CD4-positive, alpha-beta T cell treated with Interleukin-1 beta for 1 hour (primary cell): ENCODE measurements around the gene BSND.
"Not testable (repeated sequence)": the region's sequence is repeated elsewhere in the genome, so short reads cannot be mapped to it uniquely, and the experiment has no call there.

Experiments used
- DNase-seq, 2 donors: peaks; one replicate each; pipeline ENCODE4 v3.0.0-alpha.2; 2020 to 2022

BSND gene

DNA sequence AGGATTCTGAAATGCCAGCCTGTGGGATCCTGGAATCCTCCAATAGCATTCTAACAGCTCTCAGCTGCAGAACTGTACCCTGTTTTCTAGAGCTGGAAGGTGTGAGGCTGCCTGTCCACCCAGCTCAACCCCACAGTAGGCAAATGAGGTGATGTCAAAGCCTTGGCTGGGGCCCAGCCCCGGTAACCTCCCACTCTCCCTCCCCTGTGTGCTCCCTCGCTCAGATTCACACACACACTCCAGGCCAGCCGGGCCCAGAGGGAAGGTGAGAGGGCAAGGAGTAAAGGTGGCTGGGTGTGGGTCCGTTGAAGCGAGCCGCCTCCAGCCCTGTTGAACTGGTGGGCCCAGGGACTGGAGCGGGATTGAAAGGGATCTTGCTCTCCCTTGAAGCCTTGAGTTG is at the start of gene BSND:
BSND (plus strand) TSS at position 257 of the 400 bp plus-strand sequence. CDS start 254 bp downstream, outside the sequence.
- DNase-seq: no peak

DNA sequence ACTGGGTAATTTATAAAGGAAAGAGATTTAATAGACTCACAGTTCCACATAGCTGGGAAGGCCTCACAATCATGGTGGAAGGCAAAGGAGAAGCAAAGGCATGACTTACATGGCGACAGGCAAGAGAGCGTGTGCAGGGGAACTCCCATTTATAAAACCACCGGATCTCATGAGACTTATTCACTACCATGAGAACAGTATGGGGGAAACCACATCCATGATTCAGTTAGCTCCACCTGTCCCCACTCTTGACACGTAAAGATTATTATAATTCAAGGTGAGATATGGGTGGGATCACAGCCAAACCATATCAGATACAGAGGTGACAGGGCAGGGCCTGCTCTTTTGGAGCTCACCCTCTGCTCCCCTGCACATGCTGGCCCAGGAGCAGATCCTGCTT is 49.7 kb upstream of the BSND start:
- peak; percentile 14 to 17 for DNase-seq

DNA sequence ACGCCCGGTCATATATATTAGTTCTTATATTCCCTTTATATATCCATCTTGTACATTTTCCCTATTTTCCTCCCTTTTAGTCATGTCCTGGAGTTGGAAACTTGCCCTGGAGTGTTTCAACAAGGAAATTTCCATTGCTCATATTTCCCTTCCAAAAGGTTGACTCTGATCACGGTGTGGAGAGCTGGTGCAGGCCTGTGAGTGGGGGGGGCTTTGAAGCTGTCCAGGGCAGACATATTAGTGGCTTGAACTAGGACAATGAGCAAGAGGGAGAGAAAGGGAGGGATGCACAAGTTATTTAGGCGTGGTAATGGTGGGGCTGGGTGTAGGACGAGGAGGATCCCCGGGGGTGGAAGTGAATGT is 48.7 kb upstream of the BSND start:
- DNase-seq: no peak

DNA sequence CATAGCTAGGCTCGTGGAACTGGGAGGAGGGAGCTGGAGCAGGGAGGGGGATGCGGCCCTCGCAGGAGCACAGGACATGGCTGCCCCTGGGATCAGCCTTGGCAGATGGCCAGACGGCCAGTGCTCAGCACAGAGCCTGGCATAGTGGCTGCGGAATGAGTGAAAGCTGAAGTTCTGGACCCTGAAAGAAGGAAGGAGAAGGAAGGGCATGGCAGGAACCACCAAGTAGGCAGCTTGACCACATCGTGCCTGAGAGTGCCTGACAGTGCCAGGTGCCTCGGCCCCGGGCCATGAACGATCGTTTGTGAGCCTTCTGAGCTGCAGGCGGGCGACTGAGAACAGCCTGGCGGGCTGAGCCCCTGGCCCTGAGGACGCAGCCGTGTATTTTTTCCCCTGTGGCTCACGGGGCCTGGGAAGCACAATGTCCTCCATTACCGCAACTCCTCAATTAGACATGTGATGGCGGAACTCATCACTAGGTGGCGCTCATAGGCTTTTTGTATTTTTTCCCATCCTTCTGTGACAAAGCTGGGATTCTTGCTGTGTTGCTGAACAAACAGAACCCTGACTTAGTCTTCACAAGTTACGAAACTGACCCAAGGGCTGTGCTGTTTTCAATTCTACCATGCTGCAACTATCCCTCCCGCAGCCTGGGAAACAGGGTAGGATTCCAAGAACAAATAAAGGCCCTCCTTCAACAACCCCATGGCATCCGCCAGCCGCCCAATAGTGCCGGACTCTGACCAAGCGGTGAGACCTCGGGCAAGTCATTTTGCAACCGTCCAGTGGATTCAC is 48.2 kb upstream of the BSND start:
- peak; percentile 40 to 54 for DNase-seq

DNA sequence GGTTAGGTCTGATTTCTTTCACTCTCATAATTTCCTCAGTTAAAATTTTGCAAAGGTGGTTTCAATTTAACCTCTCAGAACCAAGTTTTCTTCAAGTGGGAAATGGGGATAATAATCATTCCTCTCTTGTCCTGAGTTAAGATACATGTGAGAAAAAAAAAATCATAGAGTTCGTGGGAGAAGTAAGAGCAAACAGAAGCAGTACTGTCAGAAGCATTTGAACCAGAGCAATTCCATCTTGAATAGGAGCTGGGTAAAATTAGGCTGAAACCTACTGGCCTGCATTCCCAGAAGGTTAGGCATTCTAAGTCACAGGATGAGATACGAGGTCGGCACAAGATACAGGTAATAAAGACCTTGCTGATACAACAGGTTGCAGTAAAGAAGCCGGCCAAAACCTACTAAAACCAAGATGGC is 46.9 kb upstream of the BSND start:
- DNase-seq: no peak

DNA sequence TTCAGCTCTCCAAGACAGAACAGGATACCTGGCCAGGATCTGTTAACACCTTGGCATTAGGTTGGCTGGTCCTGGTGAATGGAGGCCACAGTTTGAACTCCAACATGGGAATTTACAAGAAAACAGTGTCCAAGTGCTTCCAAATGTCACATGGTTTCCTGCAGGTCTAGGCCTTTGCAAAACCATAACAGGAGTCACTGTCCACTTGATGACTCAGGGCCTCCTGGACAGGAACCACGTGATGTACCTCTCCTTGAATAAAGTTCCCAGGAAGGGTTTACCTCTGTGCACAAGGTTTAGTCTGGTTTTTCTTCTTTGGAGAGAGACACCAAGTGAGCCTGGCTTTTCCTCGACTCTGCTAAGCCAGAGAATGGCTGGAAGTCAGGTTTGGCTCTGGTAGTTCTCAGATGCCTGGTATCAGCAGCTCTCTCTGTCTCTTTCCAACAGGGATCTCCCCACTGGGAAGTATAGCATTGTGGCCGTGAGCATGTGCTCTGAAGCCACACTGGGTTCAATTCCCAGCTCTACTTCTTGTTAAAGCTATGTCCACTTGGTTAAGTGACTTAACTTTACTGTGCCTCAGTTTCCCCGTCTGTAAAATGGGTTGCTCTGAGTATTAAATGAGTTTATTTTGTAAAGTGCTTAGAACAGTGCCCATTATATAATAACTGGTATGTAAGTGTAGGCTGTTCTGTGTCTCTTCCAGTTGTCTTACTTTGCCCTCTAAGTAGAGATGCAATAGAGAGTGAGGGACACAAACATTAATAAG is 45.6 kb upstream of the BSND start:
- no peak for DNase-seq

DNA sequence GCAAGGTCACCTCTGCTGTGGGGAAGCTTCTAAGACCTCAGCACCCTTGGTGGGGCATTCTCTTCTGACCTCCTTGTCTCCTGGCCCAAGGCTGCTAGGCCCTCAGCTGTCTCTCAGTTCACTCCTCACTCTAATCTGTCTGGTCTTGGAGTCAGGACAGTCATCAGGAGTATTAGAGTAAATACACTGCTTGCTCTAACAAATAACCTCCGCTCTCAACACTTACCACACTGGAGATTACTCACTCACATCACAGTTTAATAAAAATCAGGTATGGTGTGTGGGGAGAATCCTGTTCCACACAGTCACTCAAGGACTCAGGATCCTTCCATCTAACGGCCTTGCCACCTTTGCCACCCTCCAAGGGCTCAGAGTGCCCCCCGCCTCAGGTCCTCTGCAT is 44.9 kb upstream of the BSND start:
- DNase-seq: no peak

DNA sequence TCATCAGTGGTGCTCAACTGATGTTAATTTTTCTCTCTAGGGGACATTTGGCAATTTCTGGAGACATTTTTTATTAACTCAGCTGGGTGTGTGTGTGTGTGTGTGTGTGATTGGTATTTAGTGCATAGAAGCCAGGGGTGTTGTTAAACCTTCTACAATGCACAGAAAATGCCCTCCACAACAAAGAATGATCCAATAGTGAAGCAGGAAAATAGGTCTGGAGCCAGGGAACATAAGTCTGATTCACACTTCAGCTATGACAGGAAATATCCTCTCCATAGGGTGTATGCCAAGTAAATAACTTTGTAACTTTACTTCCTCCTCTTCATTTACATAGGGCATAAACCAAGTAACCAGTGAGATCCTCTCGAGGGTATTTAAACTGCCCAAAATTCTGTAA is 43.4 kb upstream of the BSND start:
- DNase-seq: no peak

DNA sequence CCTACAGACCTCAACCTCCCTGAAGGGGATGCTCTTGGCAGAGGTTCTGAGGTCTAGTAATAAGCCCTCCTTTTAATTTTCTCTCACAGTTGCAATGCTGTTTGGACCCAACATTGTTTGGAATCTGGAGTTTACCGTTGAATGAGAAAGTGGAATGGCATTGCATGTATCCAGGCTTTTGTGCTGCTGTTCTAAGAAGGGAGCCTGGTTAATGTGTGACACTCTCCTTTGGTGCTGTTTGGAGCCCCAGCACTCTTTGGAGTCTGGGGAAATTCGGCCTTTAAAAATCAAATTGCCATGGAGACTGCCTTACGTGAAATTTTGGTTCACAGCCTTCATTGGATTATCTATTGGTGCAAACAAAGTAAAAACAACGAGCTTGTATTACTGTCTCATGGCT is 42.0 kb upstream of the BSND start:
- no peak for DNase-seq

DNA sequence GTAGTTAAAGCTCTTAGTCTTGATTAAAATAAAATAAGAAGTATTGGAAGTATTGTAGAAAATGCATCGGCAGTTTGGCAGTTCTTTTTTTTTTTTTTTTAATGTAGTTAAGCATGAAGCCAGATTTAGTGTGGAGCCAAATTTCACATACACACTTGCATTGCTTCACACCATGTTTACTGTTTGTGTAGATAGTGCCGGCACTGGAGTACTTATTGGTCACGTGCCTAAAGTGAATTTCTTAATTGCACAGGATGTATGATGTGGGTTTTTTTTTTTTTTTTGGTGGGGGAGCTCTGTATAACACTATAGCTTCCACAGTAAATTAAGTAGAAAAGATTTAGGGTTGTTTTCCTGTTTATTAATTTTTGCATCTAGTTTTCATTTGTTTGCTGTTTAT is 39.5 kb upstream of the BSND start:
- no peak for DNase-seq

DNA sequence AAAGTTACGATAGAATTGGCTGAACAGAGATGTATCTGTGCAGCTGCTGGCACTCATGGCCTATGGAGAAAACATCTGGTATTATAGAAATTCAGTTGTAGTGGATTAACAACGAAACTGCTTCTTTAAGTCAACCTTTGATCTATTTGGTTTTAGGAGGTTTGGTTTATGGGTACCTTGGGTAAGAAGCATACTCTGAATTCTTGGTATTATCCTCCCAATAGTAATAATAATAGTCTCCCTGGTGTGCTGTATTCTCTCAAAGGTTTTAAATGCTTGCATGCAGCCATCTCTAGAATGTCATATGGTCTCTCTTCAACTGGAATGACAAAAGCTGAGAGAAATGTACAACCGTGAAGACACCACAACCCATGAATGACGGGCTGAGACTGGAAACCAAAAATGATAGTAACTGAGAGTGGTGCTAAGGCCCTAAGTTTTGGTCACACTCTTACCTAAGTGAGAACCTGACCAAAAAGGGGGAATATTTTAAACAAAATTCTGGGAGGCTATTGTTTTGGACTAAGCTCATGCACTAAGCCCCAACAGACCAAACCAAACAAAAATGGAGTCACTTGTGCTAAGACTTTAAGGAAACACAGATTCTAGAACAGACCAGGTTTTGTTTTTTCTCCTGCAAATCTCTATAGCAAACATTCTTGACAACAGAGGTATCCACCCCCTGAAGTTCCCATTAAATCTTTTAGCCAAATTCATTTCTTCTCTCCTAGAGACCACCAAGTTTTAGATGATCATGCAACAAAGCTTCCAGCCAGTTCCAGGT is 35.9 kb upstream of the BSND start:
- DNase-seq: no peak

DNA sequence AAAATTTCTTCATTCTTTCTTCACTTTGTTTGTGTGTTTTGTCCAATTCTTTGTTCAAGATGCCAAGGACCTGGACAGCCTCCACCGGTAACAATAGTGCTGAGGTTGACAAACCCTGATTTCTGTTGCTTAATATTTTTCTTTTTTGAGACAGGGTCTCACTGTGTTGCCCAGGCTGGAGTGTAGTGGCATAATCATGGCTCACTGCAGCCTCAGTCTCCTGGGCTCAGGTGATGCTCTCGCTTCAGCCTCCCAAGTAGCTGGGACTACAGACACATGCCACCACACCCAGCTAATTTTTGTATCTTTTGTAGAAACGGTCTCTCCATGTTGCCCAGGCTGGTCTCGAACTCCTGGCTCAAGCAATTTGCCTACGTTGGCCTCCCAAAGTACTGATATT is 34.9 kb upstream of the BSND start:
- DNase-seq: not testable (repeated sequence)

DNA sequence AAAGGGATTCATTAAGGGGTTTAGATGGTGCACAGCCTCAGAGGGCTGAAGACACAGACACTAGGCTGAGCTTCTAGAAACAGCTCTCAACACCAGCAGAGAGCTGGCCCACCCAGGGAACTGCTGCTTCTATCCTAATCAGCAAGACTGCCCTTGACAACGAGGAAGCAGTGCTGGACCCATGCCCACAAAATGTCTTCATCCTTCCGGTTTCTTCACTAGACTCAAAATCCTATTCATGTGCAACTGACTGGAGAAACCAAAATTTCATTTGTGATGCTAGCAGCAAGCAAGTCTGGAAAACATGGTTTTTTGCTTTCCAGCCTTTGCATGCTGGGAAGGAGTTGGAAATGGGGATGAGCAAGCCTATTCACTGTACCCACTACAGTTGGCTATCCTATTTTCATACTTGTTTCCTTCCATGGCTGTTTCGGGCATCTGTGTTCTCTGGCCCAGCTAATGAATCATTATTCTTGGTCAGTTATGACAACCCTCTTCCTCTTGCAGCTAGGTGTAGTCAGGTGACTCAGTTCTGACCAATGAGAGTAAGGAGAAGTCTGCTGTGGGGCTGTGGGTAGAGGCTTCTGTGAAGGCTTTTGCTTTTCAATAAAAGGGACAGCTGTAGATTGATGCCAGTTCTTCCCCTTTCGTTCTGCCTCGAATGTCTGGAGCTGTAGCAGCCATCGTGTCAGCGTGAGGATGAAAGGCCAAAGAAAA is 33.0 kb upstream of the BSND start:
- DNase-seq: peak; percentile 26 to 58

DNA sequence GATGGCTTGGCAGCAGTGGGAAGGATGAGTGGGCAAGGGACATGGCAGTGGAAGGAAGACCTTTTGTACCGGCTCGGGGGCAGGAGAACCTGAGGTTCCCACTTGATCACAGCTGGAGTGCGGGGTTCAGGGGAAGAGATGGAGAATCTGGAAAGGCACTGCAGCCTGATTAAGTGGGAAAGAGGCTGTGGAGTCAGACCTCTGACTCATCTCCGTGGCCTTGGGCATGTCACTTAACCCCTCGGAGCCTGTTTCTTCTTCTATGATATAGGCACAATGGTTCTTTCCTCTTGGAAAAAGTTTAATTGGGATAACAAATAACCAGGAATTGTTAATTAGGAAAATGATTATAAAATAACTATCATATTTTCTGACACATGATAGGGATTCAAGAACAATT is 31.4 kb upstream of the BSND start:
- DNase-seq: no peak

DNA sequence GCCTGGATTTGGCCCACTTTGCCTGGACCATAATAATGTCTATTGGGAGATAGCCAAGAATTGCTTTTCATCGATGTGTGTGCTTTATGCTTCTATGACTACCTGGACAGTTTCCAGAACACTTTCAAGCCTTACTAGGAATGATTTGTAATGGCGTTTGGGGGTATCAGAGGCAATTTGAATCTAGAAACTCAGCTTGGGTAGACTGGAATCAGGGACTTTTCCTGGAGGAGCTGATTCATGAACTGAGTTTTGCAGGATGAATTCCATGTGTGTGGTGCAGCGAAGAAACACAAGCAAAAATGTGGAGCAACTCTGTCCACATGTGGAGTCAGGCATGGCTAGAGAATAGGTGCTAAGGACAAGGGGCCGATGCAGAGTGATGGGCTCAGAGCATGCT is 30.2 kb upstream of the BSND start:
- DNase-seq: no peak

DNA sequence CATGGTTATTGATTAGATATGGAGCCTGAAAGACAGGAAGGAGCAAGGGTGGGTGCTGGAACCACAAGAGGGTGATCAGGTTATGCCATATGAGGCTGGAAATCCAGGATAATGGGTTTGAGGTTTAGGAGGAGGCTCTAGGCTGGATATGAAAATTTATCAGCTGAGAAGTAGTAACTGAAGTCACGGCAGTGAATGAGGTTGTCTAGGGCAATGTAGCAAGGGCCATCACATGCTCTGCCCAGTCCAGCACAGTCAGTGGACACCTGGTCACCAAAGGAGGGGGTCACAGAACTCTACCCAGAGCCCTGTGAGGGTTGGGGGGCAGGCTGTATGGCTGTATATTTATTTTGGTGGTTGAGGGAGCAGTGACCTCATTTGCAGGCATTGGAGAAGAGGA is 28.9 kb upstream of the BSND start:
- no peak for DNase-seq

DNA sequence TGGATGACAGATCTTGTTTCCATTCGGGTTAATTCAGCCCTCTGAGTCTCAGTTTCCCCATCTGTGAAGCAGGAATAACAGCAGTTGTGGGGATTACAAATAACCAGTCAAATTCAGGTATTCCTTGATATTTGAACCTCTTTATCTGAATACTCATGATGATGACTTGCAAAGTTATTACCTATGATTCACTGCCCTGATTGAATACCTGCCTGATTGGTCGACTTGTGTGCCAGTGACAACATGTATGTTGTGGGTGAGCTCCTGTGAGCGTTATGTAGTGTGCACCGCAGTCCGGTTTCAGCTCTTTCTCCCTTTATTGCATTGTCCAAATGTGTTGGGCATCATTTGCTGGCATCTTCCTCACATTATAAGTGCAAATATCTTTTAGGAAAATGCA is 27.8 kb upstream of the BSND start:
- no peak for DNase-seq

DNA sequence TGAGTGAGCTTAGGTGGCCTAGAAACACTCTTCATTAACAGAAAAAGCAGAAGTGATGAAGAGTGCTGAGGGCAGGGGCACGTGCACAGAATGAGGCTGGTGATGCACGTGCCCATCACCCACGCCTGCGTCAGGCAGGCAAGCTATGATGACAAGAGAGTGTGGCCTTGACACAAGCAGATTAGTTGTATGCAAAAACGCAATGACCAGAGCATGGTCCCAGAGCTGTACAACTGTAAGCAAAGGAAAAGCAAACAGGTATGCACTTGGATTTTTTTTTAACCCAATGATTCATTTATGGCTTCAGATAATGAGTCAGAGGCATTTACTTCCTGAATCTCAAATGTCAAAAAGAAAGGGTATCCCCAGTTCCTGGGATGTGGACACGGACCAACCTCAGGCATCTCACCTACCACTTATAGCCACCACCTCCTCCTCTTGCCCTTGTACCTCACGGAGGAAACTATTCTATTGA is 27.4 kb upstream of the BSND start:
- peak in 1 of 2 donors; percentile 31 for DNase-seq

DNA sequence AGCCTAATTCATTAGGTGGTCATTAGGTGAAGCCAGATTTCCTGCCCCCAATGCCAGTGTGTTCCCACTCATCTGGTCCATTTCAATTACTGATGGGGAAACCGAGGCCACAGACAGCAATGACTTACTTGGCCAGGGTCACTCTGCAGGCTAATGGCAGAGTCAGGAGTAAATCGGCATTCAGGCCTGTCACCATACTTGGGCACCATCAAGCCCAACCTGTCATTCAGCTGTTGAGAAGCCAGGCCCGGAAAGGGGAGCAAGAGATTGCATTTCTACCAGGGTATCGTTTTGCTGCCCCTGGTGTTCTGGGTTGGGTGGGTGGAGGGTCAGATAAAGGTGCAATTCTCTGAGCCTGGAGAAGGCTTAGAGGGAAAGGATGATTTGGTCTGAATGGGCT is 26.3 kb upstream of the BSND start:
- DNase-seq: no peak

DNA sequence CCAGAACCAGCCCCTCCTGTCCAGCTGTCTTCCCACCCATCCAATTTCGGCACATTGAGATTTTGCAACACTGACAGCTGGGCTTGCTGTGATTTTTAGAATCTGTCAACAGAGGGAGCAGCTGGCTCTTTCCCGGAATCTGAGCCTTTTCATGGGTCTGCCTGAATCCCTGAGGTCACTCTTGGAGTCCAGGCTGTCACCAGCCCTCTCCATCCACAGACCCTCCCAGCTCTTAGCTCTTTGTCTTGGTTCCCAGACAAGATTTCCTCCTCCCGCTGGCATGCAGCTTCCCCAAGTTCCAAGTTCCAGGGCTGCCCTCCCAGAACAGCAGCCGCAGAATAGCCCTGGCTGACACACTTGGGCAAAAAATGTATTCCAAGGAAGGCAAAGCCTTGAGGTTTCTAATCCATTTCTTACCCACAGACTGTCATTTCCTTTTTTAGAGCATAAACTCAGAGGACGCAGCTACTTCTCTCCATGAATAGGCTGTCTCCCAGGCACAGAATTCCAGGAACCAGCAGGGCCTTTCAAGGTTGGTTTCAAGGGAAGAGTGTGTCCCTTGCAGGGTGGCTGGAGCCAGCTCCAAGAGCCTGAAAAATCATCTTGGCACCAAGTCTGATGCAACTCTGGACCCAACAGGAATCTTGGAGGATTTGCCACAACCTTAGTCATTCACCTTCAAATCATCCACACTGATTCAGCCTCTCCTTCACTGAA is 25.4 kb upstream of the BSND start:
- DNase-seq: no peak

DNA sequence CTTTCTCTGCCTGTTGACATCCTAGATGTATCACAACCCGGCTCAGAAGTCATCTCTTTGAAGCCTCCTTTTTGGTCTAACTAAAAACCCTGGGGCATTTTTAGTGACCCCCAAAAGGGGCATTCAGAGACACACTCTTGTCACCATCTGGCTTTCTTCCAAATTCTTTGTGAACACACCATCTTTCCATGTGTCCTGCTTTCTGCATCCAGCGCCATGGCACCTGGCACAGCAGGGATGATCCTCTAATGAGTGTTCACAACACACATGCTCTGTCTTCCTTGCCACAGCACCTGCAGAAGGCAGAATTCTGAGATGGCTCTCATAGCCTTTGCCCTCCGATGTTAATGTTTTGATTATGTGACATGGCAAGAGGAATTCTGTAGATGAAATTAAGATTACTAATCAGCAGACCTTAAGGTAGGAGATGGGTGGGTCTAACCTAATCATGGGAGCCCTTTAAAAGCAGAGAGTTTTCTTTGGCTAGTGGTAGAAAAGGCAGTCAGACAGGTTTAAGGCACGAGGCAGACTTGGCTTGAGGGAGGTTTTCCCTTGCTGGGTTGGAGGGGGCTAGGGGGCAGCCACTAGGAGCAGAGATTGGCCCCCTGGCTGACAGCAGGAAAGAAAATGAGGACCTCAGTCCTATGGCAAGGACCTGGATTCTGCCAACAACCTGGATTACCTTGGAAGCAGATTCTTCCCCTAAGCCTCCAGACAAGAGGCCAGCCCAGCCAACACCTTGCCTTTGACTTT is 23.2 kb upstream of the BSND start:
- no peak for DNase-seq
